GM10266 (cell line): Measurements from ENCODE around the gene MCM8.

ENCODE experiments used
- DNase-seq: peaks from one replicate; pipeline ENCODE4 v3.0.0; 2012; ENCODE audit errors: extremely low spot score
- TF ChIP-seq, protein P1 (sequence below): IDR thresholded peaks from 2 replicates; pipeline ENCODE4 v1.5.1; 2012; ENCODE audit warnings: mild to moderate bottlenecking, low read depth; ENCODE audit not compliant: control insufficient read depth, insufficient read depth; ENCODE audit errors: missing control alignments

MCM8 gene

DNA sequence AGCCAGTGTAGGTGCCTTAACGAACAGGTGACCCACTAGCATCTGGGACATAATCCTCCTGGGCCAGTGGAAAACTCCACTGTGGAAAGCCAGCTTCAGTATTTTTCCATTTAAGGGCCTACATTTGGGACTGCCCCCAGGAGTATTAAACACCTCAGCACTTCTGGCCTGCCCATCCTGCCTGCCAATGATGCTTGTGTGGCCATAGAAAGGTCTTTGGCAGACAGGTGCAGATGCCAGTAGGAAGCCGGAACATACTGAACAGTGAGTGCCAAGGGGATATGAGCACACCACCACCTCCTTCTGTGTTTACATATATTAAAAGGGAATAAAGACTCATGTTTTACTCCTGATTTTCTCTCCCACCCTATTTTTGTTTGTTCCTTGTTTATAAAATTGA, 19.9 kb downstream of the MCM8 start:
- TF ChIP-seq, protein P1, sequence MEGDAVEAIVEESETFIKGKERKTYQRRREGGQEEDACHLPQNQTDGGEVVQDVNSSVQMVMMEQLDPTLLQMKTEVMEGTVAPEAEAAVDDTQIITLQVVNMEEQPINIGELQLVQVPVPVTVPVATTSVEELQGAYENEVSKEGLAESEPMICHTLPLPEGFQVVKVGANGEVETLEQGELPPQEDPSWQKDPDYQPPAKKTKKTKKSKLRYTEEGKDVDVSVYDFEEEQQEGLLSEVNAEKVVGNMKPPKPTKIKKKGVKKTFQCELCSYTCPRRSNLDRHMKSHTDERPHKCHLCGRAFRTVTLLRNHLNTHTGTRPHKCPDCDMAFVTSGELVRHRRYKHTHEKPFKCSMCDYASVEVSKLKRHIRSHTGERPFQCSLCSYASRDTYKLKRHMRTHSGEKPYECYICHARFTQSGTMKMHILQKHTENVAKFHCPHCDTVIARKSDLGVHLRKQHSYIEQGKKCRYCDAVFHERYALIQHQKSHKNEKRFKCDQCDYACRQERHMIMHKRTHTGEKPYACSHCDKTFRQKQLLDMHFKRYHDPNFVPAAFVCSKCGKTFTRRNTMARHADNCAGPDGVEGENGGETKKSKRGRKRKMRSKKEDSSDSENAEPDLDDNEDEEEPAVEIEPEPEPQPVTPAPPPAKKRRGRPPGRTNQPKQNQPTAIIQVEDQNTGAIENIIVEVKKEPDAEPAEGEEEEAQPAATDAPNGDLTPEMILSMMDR = no peak
- DNase-seq = no peak

DNA sequence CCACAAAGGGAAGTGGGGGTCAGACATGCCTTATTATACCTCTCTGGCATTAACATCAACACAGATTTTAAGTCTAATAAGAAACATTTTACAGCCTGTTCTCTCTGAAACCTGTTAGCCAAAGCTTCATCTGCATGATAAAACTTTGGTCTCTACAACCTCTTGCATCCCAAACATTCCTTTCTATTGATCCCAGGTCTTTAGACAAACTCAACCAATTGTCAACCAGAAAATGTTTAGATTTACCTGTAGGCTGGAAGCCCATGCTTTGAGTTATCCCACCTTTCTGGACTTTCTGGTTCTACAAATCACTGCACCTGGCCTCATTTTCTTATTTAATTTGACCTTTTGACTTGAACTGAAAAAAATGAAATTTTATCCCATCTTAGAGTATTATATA, 20.8 kb downstream of the MCM8 start:
- no peak for DNase-seq
- TF ChIP-seq, protein P1 = no peak

DNA sequence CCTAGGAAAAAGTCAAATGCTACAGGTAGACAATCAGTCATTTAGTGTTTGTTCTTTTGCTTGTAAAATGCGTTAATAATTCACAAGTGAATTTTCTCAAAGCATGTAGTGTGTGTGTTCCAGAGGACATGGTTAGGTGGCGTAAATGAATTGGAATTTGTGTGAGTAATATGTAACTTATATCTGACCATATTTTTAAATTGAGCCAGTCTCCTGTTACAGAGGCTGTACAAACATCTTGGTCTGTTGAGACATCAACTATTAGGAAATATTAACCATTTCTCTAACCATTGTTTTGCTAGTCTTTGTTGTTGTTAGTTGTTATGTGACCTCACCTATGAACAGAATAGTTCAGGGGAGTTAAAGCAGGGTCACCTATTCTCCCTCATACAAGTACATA, 22.7 kb downstream of the MCM8 start:
- TF ChIP-seq, protein P1 = no peak
- DNase-seq = no peak

DNA sequence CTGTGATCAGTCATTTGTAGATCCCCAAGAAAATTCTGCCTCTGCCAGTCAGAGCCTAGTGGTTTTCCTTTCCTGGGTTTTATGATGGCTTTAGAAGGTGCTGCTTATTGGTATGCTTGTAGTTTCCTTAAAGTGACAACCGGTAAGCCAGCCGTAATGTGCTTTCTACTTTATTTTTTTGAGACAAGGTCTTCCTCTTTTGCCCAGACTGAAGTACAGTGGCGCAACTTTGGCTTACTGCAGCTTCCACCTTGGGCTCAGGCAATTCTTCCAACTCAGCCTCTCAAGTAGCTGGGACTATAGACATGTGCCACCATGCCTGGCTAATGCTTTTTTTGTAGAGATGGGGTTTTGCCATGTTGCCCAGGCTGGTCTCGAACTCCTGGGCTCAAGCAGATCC, 23.5 kb downstream of the MCM8 start:
- TF ChIP-seq, protein P1 = no peak
- no peak for DNase-seq

DNA sequence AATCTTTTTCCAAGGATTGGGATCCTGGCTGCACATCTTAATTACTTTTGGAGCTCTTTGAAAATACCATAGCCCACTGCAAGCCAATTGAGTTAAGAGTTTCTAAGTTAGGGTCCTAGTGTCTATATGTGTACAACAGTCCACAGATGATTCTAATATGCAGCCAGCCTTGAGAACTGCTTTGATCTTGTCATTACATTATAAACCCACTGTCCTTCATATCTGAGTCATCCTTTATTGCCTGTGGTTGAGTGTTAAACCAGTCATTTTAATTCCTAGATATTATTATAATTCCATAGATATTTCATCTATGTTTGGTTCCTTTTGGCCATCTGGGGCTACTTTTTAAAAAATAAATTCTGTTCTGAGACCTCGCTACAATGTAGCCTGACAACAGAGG, 24.1 kb downstream of the MCM8 start:
- TF ChIP-seq, protein P1 = no peak
- no peak for DNase-seq

DNA sequence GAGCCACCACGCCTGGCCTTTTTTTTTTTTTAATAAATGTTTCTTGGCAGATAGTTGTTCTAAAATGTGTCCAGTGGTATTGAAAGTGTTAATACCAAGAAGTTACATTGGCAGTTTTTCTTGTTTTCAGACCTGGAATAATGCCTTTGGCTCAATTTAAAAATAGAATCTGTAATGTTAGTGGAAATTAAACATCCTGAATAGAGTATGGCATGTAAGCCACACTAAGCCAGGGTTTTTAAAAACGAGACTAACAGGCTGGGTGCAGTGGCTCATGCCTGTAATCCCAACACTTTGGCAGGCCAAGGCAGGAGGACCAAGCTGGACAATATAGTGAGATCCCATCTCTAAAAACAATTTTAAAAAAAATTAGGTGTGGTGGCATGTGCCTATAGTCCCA, 25.3 kb downstream of the MCM8 start:
- DNase-seq = no peak
- TF ChIP-seq, protein P1 = no peak

DNA sequence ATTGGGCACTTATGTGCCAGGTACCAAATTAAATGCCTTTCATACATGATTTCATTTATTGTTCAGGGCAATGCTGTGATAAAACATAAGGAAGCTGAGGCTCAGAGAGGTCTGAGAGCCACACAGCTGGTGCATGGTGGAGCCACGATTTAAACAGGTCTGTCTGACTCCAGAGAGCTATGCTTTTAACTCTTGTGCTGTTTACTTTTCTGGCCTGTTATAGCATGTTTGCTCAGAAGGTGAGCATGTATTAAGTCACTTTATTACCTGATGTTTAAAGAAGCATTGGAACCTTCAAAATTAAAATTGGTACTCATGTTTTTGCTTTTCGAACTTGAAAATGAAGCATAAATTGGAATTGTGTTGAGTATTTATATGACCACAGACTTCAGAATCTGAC, 26.8 kb downstream of the MCM8 start:
- DNase-seq = no peak
- TF ChIP-seq, protein P1 = no peak

DNA sequence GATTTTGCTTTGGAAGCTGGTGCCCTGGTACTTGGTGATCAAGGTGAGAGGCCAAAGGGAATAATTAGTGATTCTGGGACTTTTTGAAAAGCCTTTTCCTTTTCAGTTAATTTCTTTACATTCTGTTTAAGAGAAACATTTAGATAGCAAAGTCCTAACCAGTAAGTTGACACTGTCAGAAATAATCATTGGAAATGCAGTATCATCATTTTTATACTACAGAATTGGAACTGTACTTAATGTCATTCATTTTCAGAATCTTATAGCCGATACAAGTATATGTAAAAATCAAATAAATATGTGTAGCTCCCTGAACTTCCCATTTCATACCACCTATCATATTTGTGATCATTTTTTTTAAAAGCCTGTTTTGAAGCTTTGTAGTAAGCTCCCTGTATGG, 27.5 kb downstream of the MCM8 start:
- DNase-seq = no peak
- TF ChIP-seq, protein P1 = no peak
